Neural crest cell (in vitro differentiated cells): ENCODE measurements around the gene GMIP. TPM values are rescaled to one million over a fixed set of nuclear protein-coding genes. Genes with fewer than 3 reads are reported as not detected.

Source experiments
- DNase-seq: peaks from one replicate; pipeline ENCODE4 v3.0.0; 2021; ENCODE audit warnings: low read depth, mixed read lengths, low spot score
- H3K27ac Mint-ChIP-seq: one replicate; pipeline ENCODE4 v1.8.0; 2021; ENCODE audit warnings: mild to moderate bottlenecking, mixed read lengths; ENCODE audit not compliant: unreplicated experiment
- H3K27me3 Mint-ChIP-seq: 2 replicates; pipeline ENCODE4 v1.8.0; 2021; ENCODE audit warnings: low read depth, mild to moderate bottlenecking, mixed read lengths
- H3K36me3 Mint-ChIP-seq: 2 replicates; pipeline ENCODE4 v1.8.0; 2021; ENCODE audit warnings: low read depth, mild to moderate bottlenecking, mixed read lengths
- H3K4me1 Mint-ChIP-seq: 2 replicates; pipeline ENCODE4 v1.8.0; 2021; ENCODE audit warnings: mixed read lengths
- H3K4me3 Mint-ChIP-seq: one replicate; pipeline ENCODE4 v1.8.0; 2021; ENCODE audit warnings: mild to moderate bottlenecking, mixed read lengths
- H3K9me3 Mint-ChIP-seq: 2 replicates; pipeline ENCODE4 v1.8.0; 2021; ENCODE audit warnings: mixed read lengths
- total RNA-seq: library from RNA; stranded (reverse); gene quantifications from 2 replicates; pipeline ENCODE4 v1.2.1, GENCODE V29; 2021
- TF ChIP-seq, protein P1 (sequence below): fragments of 200-600 bp; sonication (generic); conservative IDR thresholded peaks from 2 replicates; pipeline ENCODE4 v1.5.0; 2021; ENCODE audit warnings: antibody characterized with exemption, mild to moderate bottlenecking

The GMIP gene
- total RNA-seq, 1 donor from 2014 or later = 25.1 TPM

- no peak for DNase-seq
- Mint-ChIP-seq H3K27me3 (no peaks in the 10 kb centered on the region), H3K4me1 (peaks cover 23% of the 10 kb centered on the region), H3K27ac (no peak overlapping the region), H3K4me3 (peak overlapping the region; percentile 90), H3K36me3 (peaks cover 5% of the 10 kb centered on the region), H3K9me3 (no peaks in the 10 kb centered on the region)
- TF ChIP-seq, protein P1, sequence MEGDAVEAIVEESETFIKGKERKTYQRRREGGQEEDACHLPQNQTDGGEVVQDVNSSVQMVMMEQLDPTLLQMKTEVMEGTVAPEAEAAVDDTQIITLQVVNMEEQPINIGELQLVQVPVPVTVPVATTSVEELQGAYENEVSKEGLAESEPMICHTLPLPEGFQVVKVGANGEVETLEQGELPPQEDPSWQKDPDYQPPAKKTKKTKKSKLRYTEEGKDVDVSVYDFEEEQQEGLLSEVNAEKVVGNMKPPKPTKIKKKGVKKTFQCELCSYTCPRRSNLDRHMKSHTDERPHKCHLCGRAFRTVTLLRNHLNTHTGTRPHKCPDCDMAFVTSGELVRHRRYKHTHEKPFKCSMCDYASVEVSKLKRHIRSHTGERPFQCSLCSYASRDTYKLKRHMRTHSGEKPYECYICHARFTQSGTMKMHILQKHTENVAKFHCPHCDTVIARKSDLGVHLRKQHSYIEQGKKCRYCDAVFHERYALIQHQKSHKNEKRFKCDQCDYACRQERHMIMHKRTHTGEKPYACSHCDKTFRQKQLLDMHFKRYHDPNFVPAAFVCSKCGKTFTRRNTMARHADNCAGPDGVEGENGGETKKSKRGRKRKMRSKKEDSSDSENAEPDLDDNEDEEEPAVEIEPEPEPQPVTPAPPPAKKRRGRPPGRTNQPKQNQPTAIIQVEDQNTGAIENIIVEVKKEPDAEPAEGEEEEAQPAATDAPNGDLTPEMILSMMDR = no peak
Measured at GRCh38 chr19:19661675-19662251, 18.3 kb upstream of the GMIP start.

GRCh38 chr19:19661141-19661674, 17.8 kb upstream of the GMIP start:
- Mint-ChIP-seq H3K36me3 (peaks cover 5% of the 10 kb centered on the region), H3K4me1 (peaks cover 23% of the 10 kb centered on the region)

GRCh38 chr19:19659646-19660245, 16.3 kb upstream of the GMIP start:
- TF ChIP-seq, protein P1 = no peak
- Mint-ChIP-seq H3K27ac (no peak overlapping the region), H3K4me1 (peaks cover 23% of the 10 kb centered on the region), H3K27me3 (no peaks in the 10 kb centered on the region), H3K4me3 (no peak overlapping the region), H3K36me3 (peaks cover 5% of the 10 kb centered on the region), H3K9me3 (no peaks in the 10 kb centered on the region)
- no peak for DNase-seq

More at GRCh38 chr19:19661141-19661674, 17.8 kb upstream of the GMIP start:
- Mint-ChIP-seq H3K27me3 (no peaks in the 10 kb centered on the region), H3K4me3 (peak overlapping the region; percentile 90), H3K9me3 (no peaks in the 10 kb centered on the region), H3K27ac (no peak overlapping the region)
- TF ChIP-seq, protein P1 = no peak
- DNase-seq = no peak

- DNase-seq = no peak
- Mint-ChIP-seq H3K4me3 (peak overlapping the region; percentile 60), H3K4me1 (peaks cover 14% of the 10 kb centered on the region), H3K9me3 (no peaks in the 10 kb centered on the region), H3K27ac (no peak overlapping the region), H3K27me3 (no peaks in the 10 kb centered on the region), H3K36me3 (peaks cover 13% of the 10 kb centered on the region)
- TF ChIP-seq, protein P1 = no peak
Measured at GRCh38 chr19:19657397-19657783, 13.9 kb upstream of the GMIP start.

- Mint-ChIP-seq H3K27me3 (no peaks in the 10 kb centered on the region), H3K36me3 (peaks cover 13% of the 10 kb centered on the region), H3K27ac (peak overlapping the region; percentile 67), H3K4me1 (peaks cover 7% of the 10 kb centered on the region), H3K4me3 (no peak overlapping the region), H3K9me3 (no peaks in the 10 kb centered on the region)
- TF ChIP-seq, protein P1 = no peak
- no peak for DNase-seq
Measured at GRCh38 chr19:19656451-19657396, 13.3 kb upstream of the GMIP start.
